Upper lobe of right lung (tissue), 1 donor: ENCODE results near the gene AKAP7. TPM values are rescaled to one million over a fixed set of nuclear protein-coding genes. Genes with fewer than 3 reads are reported as not detected.

Experiments used
- ATAC-seq: fragments of 200-7000 bp; cut with Tn5 transposase; one replicate; pipeline ENCODE4 v1.9.1; 2020; ENCODE audit warnings: mild to moderate bottlenecking, moderate library complexity
- DNase-seq: peaks from one replicate; pipeline ENCODE4 v3.0.0-alpha.2; 2020
- H3K27ac ChIP-seq: fragments of 200-600 bp; one replicate; pipeline ENCODE4 v1.8.0; 2022
- H3K27me3 ChIP-seq: fragments of 200-600 bp; one replicate; pipeline ENCODE4 v1.8.0; 2022; ENCODE audit warnings: mild to moderate bottlenecking
- H3K36me3 ChIP-seq: fragments of 200-600 bp; one replicate; pipeline ENCODE4 v1.8.0; 2022
- H3K4me1 ChIP-seq: fragments of 200-600 bp; one replicate; pipeline ENCODE4 v1.8.0; 2022
- H3K4me3 ChIP-seq: fragments of 200-600 bp; one replicate; pipeline ENCODE4 v1.8.0; 2022; ENCODE audit warnings: mild to moderate bottlenecking
- H3K9me3 ChIP-seq: fragments of 200-600 bp; one replicate; pipeline ENCODE4 v1.8.0; 2022
- intact Hi-C: fragments of 100-400 bp; cut with DNase I; formaldehyde crosslinking; loops from one replicate; pipeline ENCODE4 v1.11.0; 2022
- total RNA-seq: library from RNA; stranded (reverse); fragmentation: NEBNext Ultra II Directional; extraction: Animal tissue kit (Norgen Biotek cat#: 25700); gene quantifications from one replicate; pipeline ENCODE4 v1.2.1, GENCODE V29; 2021
- TF ChIP-seq, protein P1 (sequence below): fragments of 200-600 bp; IDR thresholded peaks from one replicate; pipeline ENCODE4 v1.8.0; 2022; ENCODE audit warnings: antibody characterized with exemption
- donor health status: DM: no; HTN: yes; CAD: no; lungs with severe emphysema.

The AKAP7 gene
- total RNA-seq, 1 donor from 2014 or later = 11.1 TPM

DNA sequence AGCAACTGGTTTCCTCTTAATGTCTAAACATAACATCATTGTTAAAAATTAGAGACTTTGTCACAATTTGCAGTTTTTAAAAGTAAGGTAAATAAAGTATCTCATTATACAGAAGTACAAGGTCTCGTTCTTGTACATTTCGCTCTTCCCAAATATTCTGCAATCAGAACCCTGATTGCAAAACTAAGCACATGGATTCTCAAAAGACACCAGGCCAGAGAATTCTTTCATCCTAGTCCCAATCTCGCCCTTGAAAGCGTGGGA lies 355 bp upstream of the AKAP7 start:
- intact Hi-C loops = no loop called here
- TF ChIP-seq, protein P1, sequence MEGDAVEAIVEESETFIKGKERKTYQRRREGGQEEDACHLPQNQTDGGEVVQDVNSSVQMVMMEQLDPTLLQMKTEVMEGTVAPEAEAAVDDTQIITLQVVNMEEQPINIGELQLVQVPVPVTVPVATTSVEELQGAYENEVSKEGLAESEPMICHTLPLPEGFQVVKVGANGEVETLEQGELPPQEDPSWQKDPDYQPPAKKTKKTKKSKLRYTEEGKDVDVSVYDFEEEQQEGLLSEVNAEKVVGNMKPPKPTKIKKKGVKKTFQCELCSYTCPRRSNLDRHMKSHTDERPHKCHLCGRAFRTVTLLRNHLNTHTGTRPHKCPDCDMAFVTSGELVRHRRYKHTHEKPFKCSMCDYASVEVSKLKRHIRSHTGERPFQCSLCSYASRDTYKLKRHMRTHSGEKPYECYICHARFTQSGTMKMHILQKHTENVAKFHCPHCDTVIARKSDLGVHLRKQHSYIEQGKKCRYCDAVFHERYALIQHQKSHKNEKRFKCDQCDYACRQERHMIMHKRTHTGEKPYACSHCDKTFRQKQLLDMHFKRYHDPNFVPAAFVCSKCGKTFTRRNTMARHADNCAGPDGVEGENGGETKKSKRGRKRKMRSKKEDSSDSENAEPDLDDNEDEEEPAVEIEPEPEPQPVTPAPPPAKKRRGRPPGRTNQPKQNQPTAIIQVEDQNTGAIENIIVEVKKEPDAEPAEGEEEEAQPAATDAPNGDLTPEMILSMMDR = no peak
- ATAC-seq (no peak), DNase-seq (no peak)
- Histone ChIP-seq H3K36me3 (no peaks in the 10 kb centered on the region), H3K4me1 (peaks cover 7% of the 10 kb centered on the region), H3K27ac (peak overlapping the region; percentile 89), H3K9me3 (no peaks in the 10 kb centered on the region), H3K4me3 (peak overlapping the region; percentile 62), H3K27me3 (no peaks in the 10 kb centered on the region)

GRCh38 chr6:131136021-131136786 lies 937 bp downstream of the AKAP7 start:
- peak overlapping the region; percentile 62 for H3K4me3 ChIP-seq
- TF ChIP-seq, protein P1 = no peak
- no peak for DNase-seq
- peak overlapping the region; percentile 89 for H3K27ac ChIP-seq
- H3K9me3 ChIP-seq = no peaks in the 10 kb centered on the region
- H3K27me3 ChIP-seq = no peaks in the 10 kb centered on the region
- ATAC-seq = peak; percentile 8
- H3K36me3 ChIP-seq = no peaks in the 10 kb centered on the region
- intact Hi-C loops = no loop called here
- peaks cover 7% of the 10 kb centered on the region for H3K4me1 ChIP-seq

- Histone ChIP-seq H3K27ac (no peak overlapping the region), H3K36me3 (no peaks in the 10 kb centered on the region), H3K4me1 (peaks cover 4% of the 10 kb centered on the region), H3K4me3 (no peak overlapping the region), H3K9me3 (no peaks in the 10 kb centered on the region), H3K27me3 (no peaks in the 10 kb centered on the region)
- intact Hi-C loops = no loop called here
- DNase-seq (no peak), ATAC-seq (no peak)
- TF ChIP-seq, protein P1 = no peak
These were observed 4.3 kb downstream of the AKAP7 start for GRCh38 chr6:131139599-131139998.

- H3K4me1 ChIP-seq = no peaks in the 10 kb centered on the region
- H3K36me3 ChIP-seq = no peaks in the 10 kb centered on the region
- H3K9me3 ChIP-seq = no peaks in the 10 kb centered on the region
- TF ChIP-seq, protein P1 = no peak
- H3K27me3 ChIP-seq = no peaks in the 10 kb centered on the region
- ATAC-seq (no peak), DNase-seq (no peak)
- H3K4me3 ChIP-seq = no peak overlapping the region
- no peak overlapping the region for H3K27ac ChIP-seq
- intact Hi-C loops = no loop called here
These were observed 8.1 kb downstream of the AKAP7 start for GRCh38 chr6:131143319-131143718.

DNA sequence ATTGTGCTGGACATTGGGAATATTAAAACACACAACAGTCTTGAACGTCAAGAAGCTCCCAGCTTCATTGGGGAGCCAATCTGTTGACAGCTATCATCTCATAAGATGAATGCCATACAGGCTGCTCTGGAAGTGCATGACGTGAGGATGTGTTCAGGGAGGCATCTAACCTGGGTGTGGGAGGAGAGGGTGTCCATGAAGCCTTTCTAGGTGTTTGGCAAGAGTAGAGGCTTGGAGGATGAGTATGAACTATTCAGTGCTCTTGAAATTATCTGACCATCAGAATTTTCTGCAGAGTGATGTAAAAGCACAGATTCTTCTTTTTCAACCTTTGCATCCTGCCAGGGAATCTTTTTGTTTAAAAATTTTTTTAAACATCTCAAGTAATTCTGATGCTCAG lies 11.6 kb downstream of the AKAP7 start:
- Histone ChIP-seq H3K9me3 (no peaks in the 10 kb centered on the region), H3K27me3 (no peaks in the 10 kb centered on the region), H3K36me3 (no peaks in the 10 kb centered on the region), H3K4me3 (no peak overlapping the region), H3K27ac (no peak overlapping the region), H3K4me1 (no peaks in the 10 kb centered on the region)
- TF ChIP-seq, protein P1 = no peak
- no peak for ATAC-seq
- intact Hi-C loops = no loop called here
- DNase-seq = no peak

DNA sequence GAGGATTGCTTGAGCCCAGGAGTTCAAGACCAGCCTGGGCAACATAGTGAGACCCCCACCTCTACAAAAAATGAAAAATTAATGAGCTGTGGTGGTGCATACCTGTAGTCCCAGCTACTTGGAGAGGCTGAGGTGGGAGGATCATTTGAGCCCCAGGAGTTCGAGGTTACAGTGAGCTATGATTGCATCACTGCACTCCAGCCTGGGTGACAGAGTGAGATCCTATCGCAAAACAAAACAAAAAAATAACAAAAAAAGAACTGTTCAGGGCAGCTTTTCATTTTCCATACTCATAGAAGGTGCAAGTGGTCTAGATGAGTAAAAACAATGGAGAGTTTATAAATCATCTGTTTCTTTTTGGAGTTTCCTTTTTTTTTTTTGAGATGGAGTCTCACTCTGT lies 21.1 kb downstream of the AKAP7 start:
- DNase-seq = no peak
- intact Hi-C loops = no loop called here

More for the DNA sequence above, 21.1 kb downstream of the AKAP7 start:
- Histone ChIP-seq H3K4me1 (peaks cover 4% of the 10 kb centered on the region), H3K9me3 (no peaks in the 10 kb centered on the region), H3K27ac (no peak overlapping the region), H3K4me3 (no peak overlapping the region), H3K36me3 (no peaks in the 10 kb centered on the region), H3K27me3 (no peaks in the 10 kb centered on the region)
- TF ChIP-seq, protein P1 = no peak
- ATAC-seq = no peak
